Activated CD4-positive, alpha-beta memory T cell treated with anti-CD3 and anti-CD28 coated beads, Interleukin-2, amount 10 ng/mL, durations not matched to agents 7 days and 5 days (primary cell): ENCODE results near the gene SELENOO. TPM values are rescaled to one million over a fixed set of nuclear protein-coding genes. Genes with fewer than 3 reads are reported as not detected.

Source experiments
- CTCF ChIA-PET: fragments of 350-600 bp; sonication (Branson Sonifier 250); formaldehyde crosslinking; loops from one replicate; lab custom pipeline; 2021; ENCODE audit warnings: antibody characterized with exemption, inconsistent platforms; lab: Charles Lee
- POLR2A ChIA-PET: fragments of 350-600 bp; sonication (Branson Sonifier 250); formaldehyde crosslinking; loops from one replicate; lab custom pipeline; 2021; ENCODE audit warnings: antibody characterized with exemption; lab: Charles Lee
- DNase-seq: peaks from one replicate; pipeline ENCODE4 v3.0.0-alpha.2; 2020
- H3K27ac Mint-ChIP-seq: one replicate; pipeline ENCODE4 v1.8.0; 2021; ENCODE audit warnings: mild to moderate bottlenecking, mixed read lengths
- H3K27me3 Mint-ChIP-seq: one replicate; pipeline ENCODE4 v1.8.0; 2021; ENCODE audit warnings: mixed read lengths
- H3K36me3 Mint-ChIP-seq: one replicate; pipeline ENCODE4 v1.8.0; 2021; ENCODE audit warnings: low read depth, mixed read lengths
- H3K4me1 Mint-ChIP-seq: one replicate; pipeline ENCODE4 v1.8.0; 2021; ENCODE audit warnings: mixed read lengths
- H3K4me3 Mint-ChIP-seq: one replicate; pipeline ENCODE4 v1.8.0; 2021; ENCODE audit warnings: mild to moderate bottlenecking, mixed read lengths
- H3K9me3 Mint-ChIP-seq: one replicate; pipeline ENCODE4 v1.8.0; 2021; ENCODE audit warnings: mixed read lengths
- total RNA-seq, 2 experiments: library from RNA; stranded (reverse); gene quantifications; one replicate each; pipeline ENCODE4 v1.2.3, GENCODE V29; 2021

The SELENOO gene
- total RNA-seq, 2 experiments from 2014 or later: 21.5 TPM

- POLR2A ChIA-PET: interaction anchor here (1.3 kb wide), 2 partner anchors 10 to 13 kb away, joined by 3 read pairs; no protein-coding TSS in a partner anchor
- Mint-ChIP-seq H3K9me3 (no peaks in the 10 kb centered on the region), H3K27me3 (no peaks in the 10 kb centered on the region), H3K36me3 (peaks cover 38% of the 10 kb centered on the region), H3K4me3 (no peak overlapping the region), H3K27ac (no peak overlapping the region), H3K4me1 (peaks cover 40% of the 10 kb centered on the region)
- DNase-seq: no peak
- CTCF ChIA-PET: no interaction called here
Measured at GRCh38 chr22:50193621-50194020, 7.2 kb upstream of the SELENOO start.

GRCh38 chr22:50194037-50194805 is 6.6 kb upstream of the SELENOO start:
- no peaks in the 10 kb centered on the region for H3K27me3 Mint-ChIP-seq
- H3K27ac Mint-ChIP-seq: no peak overlapping the region
- no peaks in the 10 kb centered on the region for H3K9me3 Mint-ChIP-seq
- no peak overlapping the region for H3K4me3 Mint-ChIP-seq
- DNase-seq: no peak
- ChIA-PET CTCF (no interaction called here), POLR2A (interaction anchor here (1.3 kb wide), 1 partner anchor 10 kb away, joined by 3 read pairs; no protein-coding TSS in a partner anchor)
- H3K36me3 Mint-ChIP-seq: peaks cover 38% of the 10 kb centered on the region
- peaks cover 34% of the 10 kb centered on the region for H3K4me1 Mint-ChIP-seq

- CTCF ChIA-PET: no interaction called here
Measured at GRCh38 chr22:50196256-50196655, 4.6 kb upstream of the SELENOO start.

GRCh38 chr22:50197000-50197800 is 3.6 kb upstream of the SELENOO start:
- Mint-ChIP-seq H3K27ac (no peak overlapping the region), H3K27me3 (no peaks in the 10 kb centered on the region), H3K9me3 (no peaks in the 10 kb centered on the region), H3K4me3 (no peak overlapping the region), H3K36me3 (peaks cover 27% of the 10 kb centered on the region), H3K4me1 (peaks cover 23% of the 10 kb centered on the region)
- CTCF ChIA-PET: no interaction called here
- DNase-seq: no peak
- POLR2A ChIA-PET: interaction anchor here (0.6 kb wide), 1 partner anchor 13 kb away, joined by 3 read pairs; no protein-coding TSS in a partner anchor

More at GRCh38 chr22:50196256-50196655, 4.6 kb upstream of the SELENOO start:
- POLR2A ChIA-PET: interaction anchor here (0.6 kb wide), 1 partner anchor 12 kb away, joined by 3 read pairs; no protein-coding TSS in a partner anchor
- H3K27me3 Mint-ChIP-seq: no peaks in the 10 kb centered on the region
- DNase-seq: no peak
- peaks cover 33% of the 10 kb centered on the region for H3K36me3 Mint-ChIP-seq
- no peak overlapping the region for H3K27ac Mint-ChIP-seq
- peaks cover 28% of the 10 kb centered on the region for H3K4me1 Mint-ChIP-seq
- H3K9me3 Mint-ChIP-seq: no peaks in the 10 kb centered on the region
- H3K4me3 Mint-ChIP-seq: no peak overlapping the region

- Mint-ChIP-seq H3K27me3 (no peaks in the 10 kb centered on the region), H3K36me3 (peaks cover 19% of the 10 kb centered on the region), H3K27ac (no peak overlapping the region), H3K9me3 (no peaks in the 10 kb centered on the region), H3K4me1 (peaks cover 20% of the 10 kb centered on the region), H3K4me3 (no peak overlapping the region)
- DNase-seq: no peak
- ChIA-PET POLR2A (interaction anchor here (2.5 kb wide), 1 partner anchor 7 kb away, joined by 18 read pairs; no protein-coding TSS in a partner anchor), CTCF (no interaction called here)
Measured at GRCh38 chr22:50197856-50198623, 2.8 kb upstream of the SELENOO start.

- Mint-ChIP-seq H3K4me3 (no peak overlapping the region), H3K4me1 (peaks cover 24% of the 10 kb centered on the region), H3K9me3 (no peaks in the 10 kb centered on the region), H3K27me3 (no peaks in the 10 kb centered on the region), H3K27ac (no peak overlapping the region), H3K36me3 (peaks cover 24% of the 10 kb centered on the region)
- ChIA-PET CTCF (no interaction called here), POLR2A (interaction anchor here (2.5 kb wide), 1 partner anchor 8 kb away, joined by 18 read pairs; no protein-coding TSS in a partner anchor)
- DNase-seq: no peak
Measured at GRCh38 chr22:50198624-50199017, 2.2 kb upstream of the SELENOO start.

GRCh38 chr22:50199251-50199721 is 1.5 kb upstream of the SELENOO start:
- Mint-ChIP-seq H3K9me3 (no peaks in the 10 kb centered on the region), H3K36me3 (peaks cover 27% of the 10 kb centered on the region), H3K4me1 (peaks cover 26% of the 10 kb centered on the region), H3K27ac (peak overlapping the region; percentile 40), H3K4me3 (peak overlapping the region; percentile 62), H3K27me3 (no peaks in the 10 kb centered on the region)
- CTCF ChIA-PET: no interaction called here
- POLR2A ChIA-PET: interaction anchor here (2.5 kb wide), 1 partner anchor 9 kb away, joined by 18 read pairs; no protein-coding TSS in a partner anchor
- no peak for DNase-seq

- Mint-ChIP-seq H3K4me1 (peaks cover 25% of the 10 kb centered on the region), H3K27ac (peak overlapping the region; percentile 40), H3K27me3 (no peaks in the 10 kb centered on the region), H3K4me3 (peak overlapping the region; percentile 62), H3K36me3 (peaks cover 25% of the 10 kb centered on the region), H3K9me3 (no peaks in the 10 kb centered on the region)
- ChIA-PET CTCF (no interaction called here), POLR2A (interaction anchor here (2.5 kb wide), 1 partner anchor 9 kb away, joined by 18 read pairs; no protein-coding TSS in a partner anchor)
- peak; percentile 32 for DNase-seq
Measured at GRCh38 chr22:50199829-50200460, 866 bp upstream of the SELENOO start.

- POLR2A ChIA-PET: interaction anchor here (1.0 to 1.9 kb wide), 2 partner anchors 10 to 43 kb away, joined by 4 to 26 read pairs; no protein-coding TSS in a partner anchor
- no peaks in the 10 kb centered on the region for H3K27me3 Mint-ChIP-seq
- H3K4me3 Mint-ChIP-seq: peak overlapping the region; percentile 81
- no peak overlapping the region for H3K27ac Mint-ChIP-seq
- DNase-seq: no peak
- no peaks in the 10 kb centered on the region for H3K9me3 Mint-ChIP-seq
- CTCF ChIA-PET: no interaction called here
- peaks cover 19% of the 10 kb centered on the region for H3K36me3 Mint-ChIP-seq
- peaks cover 27% of the 10 kb centered on the region for H3K4me1 Mint-ChIP-seq
Measured at GRCh38 chr22:50201191-50202129, 649 bp downstream of the SELENOO start.

GRCh38 chr22:50202130-50202666 is 1.4 kb downstream of the SELENOO start:
- ChIA-PET POLR2A (interaction anchor here (1.0 to 1.9 kb wide), 3 partner anchors 11 to 42 kb away, joined by 4 to 26 read pairs (median 4); no protein-coding TSS in a partner anchor), CTCF (no interaction called here)
- Mint-ChIP-seq H3K36me3 (peaks cover 19% of the 10 kb centered on the region), H3K27me3 (no peaks in the 10 kb centered on the region), H3K4me1 (peaks cover 27% of the 10 kb centered on the region), H3K4me3 (peak overlapping the region; percentile 81), H3K27ac (no peak overlapping the region), H3K9me3 (no peaks in the 10 kb centered on the region)
- no peak for DNase-seq

GRCh38 chr22:50203288-50203687 is 2.5 kb downstream of the SELENOO start:
- no peaks in the 10 kb centered on the region for H3K27me3 Mint-ChIP-seq
- no peak for DNase-seq
- peaks cover 20% of the 10 kb centered on the region for H3K36me3 Mint-ChIP-seq
- H3K9me3 Mint-ChIP-seq: no peaks in the 10 kb centered on the region
- H3K27ac Mint-ChIP-seq: no peak overlapping the region
- H3K4me3 Mint-ChIP-seq: no peak overlapping the region
- peaks cover 27% of the 10 kb centered on the region for H3K4me1 Mint-ChIP-seq
- POLR2A ChIA-PET: interaction anchor here (1.1 to 1.6 kb wide), 3 partner anchors 10 to 39 kb away, joined by 3 to 6 read pairs (median 4); no protein-coding TSS in a partner anchor
- CTCF ChIA-PET: interaction anchor here (1.5 kb wide), 1 partner anchor 55 kb away, joined by 3 read pairs; no protein-coding TSS in a partner anchor
